Measurements from ENCODE around the gene SETBP1.

The SETBP1 gene

GRCh38 chr18:44733069-44733753 is 52.5 kb downstream of the SETBP1 start:
- peak; percentile 92 for DNase-seq

GRCh38 chr18:44733754-44734465 is 53.2 kb downstream of the SETBP1 start:
- no peak for DNase-seq

GRCh38 chr18:44735096-44735495 is 54.4 kb downstream of the SETBP1 start:
- no peak for DNase-seq

GRCh38 chr18:44736664-44737380 is 56.1 kb downstream of the SETBP1 start:
- peak; percentile 64 for DNase-seq

GRCh38 chr18:44737623-44738022 is 56.9 kb downstream of the SETBP1 start:
- peak; percentile 19 for DNase-seq

GRCh38 chr18:44740000-44740399 is 59.3 kb downstream of the SETBP1 start:
- peak; percentile 30 for DNase-seq

- peak; percentile 52 for DNase-seq
These were observed 60.4 kb downstream of the SETBP1 start for GRCh38 chr18:44741085-44741484.

GRCh38 chr18:44741511-44741910 is 60.8 kb downstream of the SETBP1 start:
- DNase-seq, result no peak

GRCh38 chr18:44742126-44742525 is 61.4 kb downstream of the SETBP1 start:
- peak; percentile 28 for DNase-seq

GRCh38 chr18:44742718-44743311 is 62.1 kb downstream of the SETBP1 start:
- DNase-seq, result peak; percentile 75

GRCh38 chr18:44743631-44744030 is 62.9 kb downstream of the SETBP1 start:
- no peak for DNase-seq

- DNase-seq, result peak; percentile 67
These were observed 63.8 kb downstream of the SETBP1 start for GRCh38 chr18:44744161-44745121.

- no peak for DNase-seq
These were observed 66.5 kb downstream of the SETBP1 start for GRCh38 chr18:44747157-44747556.

- DNase-seq, result no peak
These were observed 67.9 kb downstream of the SETBP1 start for GRCh38 chr18:44748582-44748981.

GRCh38 chr18:44750774-44751173 is 70.1 kb downstream of the SETBP1 start:
- no peak for DNase-seq

GRCh38 chr18:44754567-44754966 is 73.9 kb downstream of the SETBP1 start:
- DNase-seq, result no peak

GRCh38 chr18:44758861-44759631 is 78.4 kb downstream of the SETBP1 start:
- DNase-seq, result no peak

GRCh38 chr18:44759925-44760342 is 79.2 kb downstream of the SETBP1 start:
- DNase-seq, result no peak

GRCh38 chr18:44761812-44762211 is 81.1 kb downstream of the SETBP1 start:
- DNase-seq, result peak; percentile 66

- DNase-seq, result no peak
These were observed 82.6 kb downstream of the SETBP1 start for GRCh38 chr18:44763327-44763726.

GRCh38 chr18:44764863-44765262 is 84.2 kb downstream of the SETBP1 start:
- no peak for DNase-seq

Measured in islet precursor cell (in vitro differentiated cells).